H9 (cell line): ENCODE results near the gene STAT1. TPM values are rescaled to one million over a fixed set of nuclear protein-coding genes. Genes with fewer than 3 reads are reported as not detected.

Source experiments
- DNase-seq: peaks from one replicate; pipeline ENCODE4 v3.0.0-alpha.2; 2017
- H2AFZ ChIP-seq: one replicate; pipeline ENCODE4 v1.6.1; 2013; ENCODE audit warnings: mild to moderate bottlenecking, low read length, control low read depth, moderate library complexity
- H2AK5ac ChIP-seq: 2 replicates; pipeline ENCODE4 v1.6.1; 2013; ENCODE audit warnings: low read length, control low read depth, mixed read lengths; ENCODE audit not compliant: insufficient read length
- H2BK120ac ChIP-seq: one replicate; pipeline ENCODE4 v1.6.1; 2013; ENCODE audit warnings: low read depth, mild to moderate bottlenecking, low read length, control low read depth, inconsistent platforms; ENCODE audit not compliant: poor library complexity, severe bottlenecking
- H2BK12ac ChIP-seq: 2 replicates; pipeline ENCODE4 v1.6.1; 2013; ENCODE audit warnings: low read length, control low read depth, mixed read lengths, low read depth; ENCODE audit not compliant: insufficient read length
- H2BK15ac ChIP-seq: 2 replicates; pipeline ENCODE4 v1.6.1; 2013; ENCODE audit warnings: low read depth, low read length, control low read depth
- H2BK20ac ChIP-seq: one replicate; pipeline ENCODE4 v1.6.1; 2013; ENCODE audit warnings: low read depth, mild to moderate bottlenecking, low read length, control low read depth, inconsistent platforms; ENCODE audit not compliant: poor library complexity, severe bottlenecking
- H2BK5ac ChIP-seq: 2 replicates; pipeline ENCODE4 v1.6.1; 2013; ENCODE audit warnings: low read length, control low read depth, mixed read lengths; ENCODE audit not compliant: insufficient read length
- H3K14ac ChIP-seq: 2 replicates; pipeline ENCODE4 v1.6.1; 2013; ENCODE audit warnings: low read length, control low read depth; ENCODE audit not compliant: insufficient read depth
- H3K18ac ChIP-seq: 2 replicates; pipeline ENCODE4 v1.6.1; 2013; ENCODE audit warnings: low read depth, mild to moderate bottlenecking, mixed read lengths, low read length, control low read depth; ENCODE audit not compliant: insufficient read length
- H3K23ac ChIP-seq: 2 replicates; pipeline ENCODE4 v1.6.1; 2013; ENCODE audit warnings: low read length, control low read depth, mixed read lengths, low read depth; ENCODE audit not compliant: insufficient read length
- H3K23me2 ChIP-seq: 2 replicates; pipeline ENCODE4 v1.6.1; 2013; ENCODE audit warnings: low read depth, mild to moderate bottlenecking, mixed read lengths, low read length, control low read depth; ENCODE audit not compliant: insufficient read length, poor library complexity, severe bottlenecking
- H3K27ac ChIP-seq: 2 replicates; pipeline ENCODE4 v1.5.1; 2013; ENCODE audit warnings: low read length, control low read depth, mixed read lengths, low read depth; ENCODE audit not compliant: insufficient read length
- H3K27me3 ChIP-seq: 2 replicates; pipeline ENCODE4 v1.6.1; 2013; ENCODE audit warnings: low read length, control low read depth, inconsistent platforms; ENCODE audit not compliant: insufficient read depth
- H3K4ac ChIP-seq: 2 replicates; pipeline ENCODE4 v1.6.1; 2013; ENCODE audit warnings: low read depth, mild to moderate bottlenecking, control low read depth, inconsistent platforms, low read length, moderate library complexity
- H3K4me1 ChIP-seq: 2 replicates; pipeline ENCODE4 v1.6.1; 2013; ENCODE audit warnings: low read length, control low read depth, inconsistent platforms; ENCODE audit not compliant: insufficient read depth
- H3K4me2 ChIP-seq: 2 replicates; pipeline ENCODE4 v1.6.1; 2013; ENCODE audit warnings: low read length, control low read depth, mixed read lengths; ENCODE audit not compliant: insufficient read length, insufficient read depth
- H3K56ac ChIP-seq: 2 replicates; pipeline ENCODE4 v1.6.1; 2013; ENCODE audit warnings: low read depth, mild to moderate bottlenecking, mixed read lengths, low read length, control low read depth; ENCODE audit not compliant: insufficient read length
- H3K79me1 ChIP-seq: 2 replicates; pipeline ENCODE4 v1.6.1; 2013; ENCODE audit warnings: low read depth, mild to moderate bottlenecking, moderate library complexity, low read length, control low read depth, inconsistent platforms; ENCODE audit not compliant: insufficient read depth, poor library complexity, severe bottlenecking
- H3K79me2 ChIP-seq: 2 replicates; pipeline ENCODE4 v1.6.1; 2013; ENCODE audit warnings: low read length, control low read depth, inconsistent platforms; ENCODE audit not compliant: insufficient read depth
- H3K9ac ChIP-seq: 2 replicates; pipeline ENCODE4 v1.6.1; 2013; ENCODE audit warnings: low read length, control low read depth, mixed read lengths; ENCODE audit not compliant: insufficient read length; ENCODE audit errors: extremely low read depth
- H3K9me3 ChIP-seq: one replicate; pipeline ENCODE4 v1.6.1; 2013; ENCODE audit warnings: low read depth, low read length, inconsistent platforms; ENCODE audit not compliant: control insufficient read depth
- H3T11ph ChIP-seq: one replicate; pipeline ENCODE4 v1.6.1; 2013; ENCODE audit warnings: mild to moderate bottlenecking, low read length, control low read depth, inconsistent platforms
- H4K20me1 ChIP-seq: one replicate; pipeline ENCODE4 v1.6.1; 2013; ENCODE audit not compliant: control insufficient read depth, insufficient read length, insufficient read depth
- H4K5ac ChIP-seq: 2 replicates; pipeline ENCODE4 v1.6.1; 2013; ENCODE audit warnings: low read depth, mild to moderate bottlenecking, mixed read lengths, low read length, control low read depth; ENCODE audit not compliant: insufficient read length
- H4K8ac ChIP-seq: replicated peaks from 2 replicates; pipeline ENCODE4 v1.6.1; 2013; ENCODE audit warnings: low read length, control low read depth, mixed read lengths, low read depth; ENCODE audit not compliant: insufficient read length
- H4K91ac ChIP-seq: 2 replicates; pipeline ENCODE4 v1.6.1; 2013; ENCODE audit warnings: low read depth, mild to moderate bottlenecking, moderate library complexity, mixed read lengths, low read length, control low read depth; ENCODE audit not compliant: insufficient read length
- H3K27ac Mint-ChIP-seq, 3 experiments: 2 replicates in 2 of 3; 3 replicates in 1 of 3; pipeline ENCODE4 v1.8.0; 2020 to 2021; ENCODE audit warnings: mixed read lengths in 3 of 3, mild to moderate bottlenecking in 1 of 3, moderate library complexity in 1 of 3
- H3K27me3 Mint-ChIP-seq: 2 replicates; pipeline ENCODE4 v1.8.0; 2021; ENCODE audit warnings: low read depth, mild to moderate bottlenecking, moderate library complexity, mixed read lengths
- H3K36me3 Mint-ChIP-seq, 3 experiments: 2 replicates in 2 of 3; 3 replicates in 1 of 3; pipeline ENCODE4 v1.8.0; 2020 to 2021; ENCODE audit warnings: low read depth in 3 of 3, mixed read lengths in 3 of 3; ENCODE audit not compliant: insufficient read depth in 1 of 3
- H3K4me1 Mint-ChIP-seq, 2 experiments: 2 replicates each; pipeline ENCODE4 v1.8.0; 2020; ENCODE audit warnings: mixed read lengths in 2 of 2
- H3K4me3 Mint-ChIP-seq, 2 experiments: 2 replicates in 1 of 2; 3 replicates in 1 of 2; pipeline ENCODE4 v1.8.0; 2020 to 2021; ENCODE audit warnings: mild to moderate bottlenecking in 2 of 2, mixed read lengths in 2 of 2, moderate library complexity in 1 of 2
- H3K9me3 Mint-ChIP-seq, 2 experiments: 2 replicates in 1 of 2; 3 replicates in 1 of 2; pipeline ENCODE4 v1.8.0; 2020; ENCODE audit warnings: mild to moderate bottlenecking in 2 of 2, mixed read lengths in 2 of 2, moderate library complexity in 1 of 2
- CTCF ChIP-seq: fragments of 200-600 bp; sonication (generic); conservative IDR thresholded peaks from 3 replicates; pipeline ENCODE4 v1.8.0; 2021; ENCODE audit warnings: antibody characterized with exemption, mild to moderate bottlenecking
- WGBS: extraction: QIAGEN DNeasy Blood & Tissue Kit; methylation state at CpG from one replicate; pipeline ENCODE4 v1.1.7; 2013; ENCODE audit warnings: missing lambda C conversion rate, low lambda C conversion rate, mixed read lengths; ENCODE audit not compliant: insufficient read length; ENCODE audit errors: extremely low coverage; 5-methylcytosine and 5-hydroxymethylcytosine counted together
- total RNA-seq: library from RNA; stranded (reverse); gene quantifications from 2 replicates; pipeline ENCODE4 v1.2.1, GENCODE V29; 2021

STAT1 gene
- total RNA-seq, 1 experiment from 2014 or later: 48.1 TPM

GRCh38 chr2:191049728-191050639 lies 36.0 kb upstream of the STAT1 start:
- no peaks in the 10 kb centered on the region for H3K9me3 ChIP-seq
- no peak overlapping the region for H3T11ph ChIP-seq
- no peak overlapping the region for H3K9ac ChIP-seq
- Mint-ChIP-seq H3K4me1 (peaks cover 5 to 13% of the 10 kb centered on the region in 2 experiments), H3K27ac (no peak overlapping the region), H3K36me3 (no peaks in the 10 kb centered on the region), H3K27me3 (peaks cover 2% of the 10 kb centered on the region; the same call in 1 of the 2 replicates), H3K4me3 (no peak overlapping the region), H3K9me3 (no peaks in the 10 kb centered on the region)
- H3K4me1 ChIP-seq: no peaks in the 10 kb centered on the region
- H2BK20ac ChIP-seq: no peak overlapping the region
- DNase-seq: no peak
- no peak overlapping the region for H4K5ac ChIP-seq
- H2BK5ac ChIP-seq: no peak overlapping the region
- H3K23me2 ChIP-seq: no peaks in the 10 kb centered on the region
- H3K79me2 ChIP-seq: no peaks in the 10 kb centered on the region
- no peak overlapping the region for H2BK12ac ChIP-seq
- H2AFZ ChIP-seq: no peak overlapping the region
- no peak overlapping the region for H2BK120ac ChIP-seq
- H3K18ac ChIP-seq: no peak overlapping the region
- no CpG with 5 or more reads among the region's 4 CpGs for WGBS
- H3K56ac ChIP-seq: no peak overlapping the region
- no peak overlapping the region for H4K91ac ChIP-seq
- no peaks in the 10 kb centered on the region for H3K27me3 ChIP-seq
- no peak overlapping the region for H3K27ac ChIP-seq
- no peak overlapping the region for H3K14ac ChIP-seq
- TF ChIP-seq CTCF: no peak
- H4K8ac ChIP-seq: no peak overlapping the region
- no peak overlapping the region for H3K23ac ChIP-seq
- no peak overlapping the region for H3K4me2 ChIP-seq
- no peaks in the 10 kb centered on the region for H4K20me1 ChIP-seq
- no peak overlapping the region for H3K4ac ChIP-seq
- H2AK5ac ChIP-seq: no peak overlapping the region
- no peak overlapping the region for H2BK15ac ChIP-seq
- no peaks in the 10 kb centered on the region for H3K79me1 ChIP-seq
